ENCODE measurements around the gene CHAMP1.

DNA sequence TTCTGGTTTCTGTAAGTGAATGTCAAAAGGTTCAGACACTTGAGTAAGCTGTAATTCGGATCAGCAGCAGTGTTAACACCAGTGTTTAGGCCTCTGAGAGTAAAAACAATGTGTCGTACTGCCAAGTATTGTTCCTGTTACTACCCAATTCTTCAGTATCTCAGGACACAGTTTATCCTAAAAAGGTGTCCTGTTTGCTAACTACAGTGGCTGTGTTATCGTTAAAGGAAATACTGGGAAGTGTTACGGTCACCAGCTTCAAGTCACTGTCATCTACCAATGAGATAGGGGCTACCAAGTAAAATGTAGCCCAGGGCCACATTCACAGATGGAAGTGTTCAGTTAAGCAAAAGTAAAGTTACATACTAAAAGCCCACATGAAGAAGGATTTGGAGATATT is 35.2 kb upstream of the CHAMP1 start:
- TF ChIP-seq, protein P1, sequence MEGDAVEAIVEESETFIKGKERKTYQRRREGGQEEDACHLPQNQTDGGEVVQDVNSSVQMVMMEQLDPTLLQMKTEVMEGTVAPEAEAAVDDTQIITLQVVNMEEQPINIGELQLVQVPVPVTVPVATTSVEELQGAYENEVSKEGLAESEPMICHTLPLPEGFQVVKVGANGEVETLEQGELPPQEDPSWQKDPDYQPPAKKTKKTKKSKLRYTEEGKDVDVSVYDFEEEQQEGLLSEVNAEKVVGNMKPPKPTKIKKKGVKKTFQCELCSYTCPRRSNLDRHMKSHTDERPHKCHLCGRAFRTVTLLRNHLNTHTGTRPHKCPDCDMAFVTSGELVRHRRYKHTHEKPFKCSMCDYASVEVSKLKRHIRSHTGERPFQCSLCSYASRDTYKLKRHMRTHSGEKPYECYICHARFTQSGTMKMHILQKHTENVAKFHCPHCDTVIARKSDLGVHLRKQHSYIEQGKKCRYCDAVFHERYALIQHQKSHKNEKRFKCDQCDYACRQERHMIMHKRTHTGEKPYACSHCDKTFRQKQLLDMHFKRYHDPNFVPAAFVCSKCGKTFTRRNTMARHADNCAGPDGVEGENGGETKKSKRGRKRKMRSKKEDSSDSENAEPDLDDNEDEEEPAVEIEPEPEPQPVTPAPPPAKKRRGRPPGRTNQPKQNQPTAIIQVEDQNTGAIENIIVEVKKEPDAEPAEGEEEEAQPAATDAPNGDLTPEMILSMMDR (IDR thresholded peaks at IDR 0.05; ENCODE audit: insufficient read depth, low read length) = no peak
- TF ChIP-seq, protein P2, sequence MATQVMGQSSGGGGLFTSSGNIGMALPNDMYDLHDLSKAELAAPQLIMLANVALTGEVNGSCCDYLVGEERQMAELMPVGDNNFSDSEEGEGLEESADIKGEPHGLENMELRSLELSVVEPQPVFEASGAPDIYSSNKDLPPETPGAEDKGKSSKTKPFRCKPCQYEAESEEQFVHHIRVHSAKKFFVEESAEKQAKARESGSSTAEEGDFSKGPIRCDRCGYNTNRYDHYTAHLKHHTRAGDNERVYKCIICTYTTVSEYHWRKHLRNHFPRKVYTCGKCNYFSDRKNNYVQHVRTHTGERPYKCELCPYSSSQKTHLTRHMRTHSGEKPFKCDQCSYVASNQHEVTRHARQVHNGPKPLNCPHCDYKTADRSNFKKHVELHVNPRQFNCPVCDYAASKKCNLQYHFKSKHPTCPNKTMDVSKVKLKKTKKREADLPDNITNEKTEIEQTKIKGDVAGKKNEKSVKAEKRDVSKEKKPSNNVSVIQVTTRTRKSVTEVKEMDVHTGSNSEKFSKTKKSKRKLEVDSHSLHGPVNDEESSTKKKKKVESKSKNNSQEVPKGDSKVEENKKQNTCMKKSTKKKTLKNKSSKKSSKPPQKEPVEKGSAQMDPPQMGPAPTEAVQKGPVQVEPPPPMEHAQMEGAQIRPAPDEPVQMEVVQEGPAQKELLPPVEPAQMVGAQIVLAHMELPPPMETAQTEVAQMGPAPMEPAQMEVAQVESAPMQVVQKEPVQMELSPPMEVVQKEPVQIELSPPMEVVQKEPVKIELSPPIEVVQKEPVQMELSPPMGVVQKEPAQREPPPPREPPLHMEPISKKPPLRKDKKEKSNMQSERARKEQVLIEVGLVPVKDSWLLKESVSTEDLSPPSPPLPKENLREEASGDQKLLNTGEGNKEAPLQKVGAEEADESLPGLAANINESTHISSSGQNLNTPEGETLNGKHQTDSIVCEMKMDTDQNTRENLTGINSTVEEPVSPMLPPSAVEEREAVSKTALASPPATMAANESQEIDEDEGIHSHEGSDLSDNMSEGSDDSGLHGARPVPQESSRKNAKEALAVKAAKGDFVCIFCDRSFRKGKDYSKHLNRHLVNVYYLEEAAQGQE (IDR thresholded peaks at IDR 0.05; ENCODE audit: insufficient replicate concordance, low read depth) = no peak
- no peak for TF ChIP-seq POLR2AphosphoS5 (IDR thresholded peaks at IDR 0.05; ENCODE audit: low read depth)

All from HL-60 (cell line).